NCI-H524 (cell line): ENCODE measurements around the gene IL24.
A peak's percentile ranks its signal among the peaks of the same experiment; 100 is the strongest.

Experiments
- DNase-seq, 2 experiments: peaks; one replicate each; lab custom pipeline; 2025; lab: John Stamatoyannopoulos, UW

IL24 gene

GRCh38 chr1:206880314-206880713, 16.9 kb upstream of the IL24 start:
- no peak for DNase-seq

- no peak for DNase-seq
These were observed 14.7 kb upstream of the IL24 start for GRCh38 chr1:206882555-206882954.

GRCh38 chr1:206883160-206883559, 14.1 kb upstream of the IL24 start:
- DNase-seq, result no peak

GRCh38 chr1:206883876-206884275, 13.4 kb upstream of the IL24 start:
- DNase-seq, result no peak

- no peak for DNase-seq
These were observed 11.7 kb upstream of the IL24 start for GRCh38 chr1:206885341-206886060.

- DNase-seq, result no peak
These were observed 10.4 kb upstream of the IL24 start for GRCh38 chr1:206886831-206887230.

GRCh38 chr1:206887701-206888100, 9.5 kb upstream of the IL24 start:
- no peak for DNase-seq

- DNase-seq, result no peak
These were observed 6.8 kb upstream of the IL24 start for GRCh38 chr1:206890125-206891060.

GRCh38 chr1:206891412-206891811, 5.8 kb upstream of the IL24 start:
- DNase-seq, result no peak

GRCh38 chr1:206892351-206892984, 4.8 kb upstream of the IL24 start:
- no peak for DNase-seq

- no peak for DNase-seq
These were observed 3.9 kb upstream of the IL24 start for GRCh38 chr1:206893380-206893779.

- no peak for DNase-seq
These were observed 1.9 kb upstream of the IL24 start for GRCh38 chr1:206895325-206895724.

- DNase-seq, result peak; percentile 58 to 66
These were observed 1.4 kb upstream of the IL24 start for GRCh38 chr1:206895837-206896242.

- peak; percentile 58 to 68 for DNase-seq
These were observed 982 bp upstream of the IL24 start for GRCh38 chr1:206896261-206896660.

GRCh38 chr1:206898089-206898914, 1.1 kb downstream of the IL24 start:
- DNase-seq, result peak in 1 of 2 experiments; percentile 17

GRCh38 chr1:206898915-206899431, 1.7 kb downstream of the IL24 start:
- no peak for DNase-seq

GRCh38 chr1:206899717-206900116, 2.5 kb downstream of the IL24 start:
- no peak for DNase-seq

- DNase-seq, result no peak
These were observed 2.9 kb downstream of the IL24 start for GRCh38 chr1:206900149-206900548.

- DNase-seq, result no peak
These were observed 4.7 kb downstream of the IL24 start for GRCh38 chr1:206901944-206902343.

GRCh38 chr1:206902702-206903101, 5.5 kb downstream of the IL24 start:
- DNase-seq, result no peak

- no peak for DNase-seq
These were observed 6.4 kb downstream of the IL24 start for GRCh38 chr1:206903687-206904086.
